ENCODE measurements around the gene LRRC34.

LRRC34 gene

DNA sequence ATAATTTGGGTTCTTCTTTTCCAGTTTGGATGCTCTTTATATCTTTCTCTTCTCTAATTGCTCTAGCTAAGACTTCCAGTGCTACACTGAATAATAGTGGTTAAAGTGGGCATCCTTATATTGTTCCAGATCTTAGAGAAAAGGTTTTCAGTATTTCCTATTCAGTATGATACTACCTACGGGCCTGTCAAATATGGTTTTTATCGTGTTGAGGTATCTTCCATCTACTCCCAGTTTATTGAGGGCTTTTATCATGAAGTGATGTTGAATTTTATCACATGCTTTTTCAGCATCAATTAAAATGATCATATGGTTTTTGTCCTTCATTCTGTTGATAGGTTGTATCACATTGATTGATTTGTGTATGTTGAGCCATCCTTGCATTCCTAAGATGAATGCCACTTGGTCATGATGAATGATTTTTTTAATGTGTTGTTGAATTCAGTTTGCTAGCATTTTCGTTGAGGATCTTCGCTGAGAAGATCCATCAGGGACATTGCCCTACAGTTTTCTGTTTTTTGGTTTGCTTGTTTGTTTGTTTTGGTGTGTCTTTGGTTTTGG, 3.0 kb upstream of the LRRC34 start:
- in situ Hi-C loops (cut with MboI; ENCODE audit: low sequenced_read_pairs) = no loop called here

- in situ Hi-C loops (cut with MboI; ENCODE audit: low sequenced_read_pairs) = no loop called here
Observed at GRCh38 chr3:169813757-169814517, 1.2 kb upstream of the LRRC34 start.

GRCh38 chr3:169813278-169813677, 574 bp upstream of the LRRC34 start:
- in situ Hi-C loops (cut with MboI; ENCODE audit: low sequenced_read_pairs) = no loop called here

- in situ Hi-C loops (cut with MboI; ENCODE audit: low sequenced_read_pairs) = no loop called here
Observed at GRCh38 chr3:169811631-169812331, 923 bp downstream of the LRRC34 start.

- in situ Hi-C loops (cut with MboI; ENCODE audit: low sequenced_read_pairs) = no loop called here
Observed at GRCh38 chr3:169809230-169809795, 3.4 kb downstream of the LRRC34 start.

- in situ Hi-C loops (cut with MboI; ENCODE audit: low sequenced_read_pairs) = no loop called here
Observed at GRCh38 chr3:169804681-169805080, 8.0 kb downstream of the LRRC34 start.

GRCh38 chr3:169792359-169792758, 20.3 kb downstream of the LRRC34 start:
- in situ Hi-C loops (cut with MboI; ENCODE audit: low sequenced_read_pairs) = no loop called here

DNA sequence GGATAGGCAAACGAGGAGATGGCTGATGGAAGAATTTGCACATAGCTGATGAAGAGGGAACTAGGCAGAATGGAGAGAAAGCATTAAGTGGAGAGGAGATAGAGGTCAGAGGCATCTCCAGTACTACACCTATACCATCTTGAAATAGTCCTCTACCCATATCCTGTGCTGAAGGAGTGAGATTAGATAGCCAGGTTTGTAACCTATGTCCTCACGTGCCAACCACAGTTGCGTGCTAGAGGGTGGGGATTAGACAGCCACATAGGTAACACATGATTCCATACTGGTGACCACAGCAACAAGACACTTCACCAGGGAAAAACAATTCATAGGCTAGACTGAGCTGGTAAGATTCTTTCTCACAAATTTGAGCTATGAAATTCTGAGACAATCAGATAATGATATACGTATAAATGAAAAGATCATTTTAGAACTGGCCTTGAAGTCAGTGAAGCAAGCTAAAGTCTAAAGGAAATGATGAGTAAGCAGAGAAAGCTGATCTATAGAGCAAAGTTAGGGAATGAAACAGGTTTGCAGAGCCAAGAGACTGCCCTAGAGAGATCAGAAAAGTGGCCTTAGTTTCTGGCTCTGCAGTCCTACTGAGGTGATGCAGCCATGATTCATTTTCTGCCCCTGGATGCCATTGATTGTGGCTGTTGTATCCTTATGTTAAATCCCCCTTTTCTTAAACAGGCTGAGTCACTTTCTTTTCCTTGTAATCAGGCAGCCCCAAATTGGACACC, 21.8 kb downstream of the LRRC34 start:
- in situ Hi-C loops (cut with MboI; ENCODE audit: low sequenced_read_pairs) = no loop called here

- in situ Hi-C loops (cut with MboI; ENCODE audit: low sequenced_read_pairs) = no loop called here
Observed at GRCh38 chr3:169790219-169790618, 22.5 kb downstream of the LRRC34 start.

DNA sequence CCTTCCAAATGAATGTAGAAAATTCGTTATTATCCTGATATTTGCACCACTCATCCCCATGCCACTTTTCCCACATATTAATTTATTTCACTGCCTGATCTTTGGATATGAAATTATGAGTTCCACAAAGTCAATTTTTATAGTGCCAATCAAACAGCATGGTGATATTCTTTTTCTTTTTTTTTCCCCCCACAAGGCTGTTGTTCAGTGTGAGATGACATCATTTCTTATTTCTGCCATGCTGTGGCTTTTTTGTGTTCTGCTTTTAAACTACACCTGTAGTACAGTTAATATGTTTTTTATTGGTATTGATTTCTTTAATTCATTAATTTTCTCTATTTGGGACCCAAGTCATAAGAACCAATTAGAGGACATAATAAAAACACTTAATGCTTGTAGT, 24.9 kb downstream of the LRRC34 start:
- in situ Hi-C loops (cut with MboI; ENCODE audit: low sequenced_read_pairs) = no loop called here

GRCh38 chr3:169787120-169787519, 25.6 kb downstream of the LRRC34 start:
- in situ Hi-C loops (cut with MboI; ENCODE audit: low sequenced_read_pairs) = no loop called here

- in situ Hi-C loops (cut with MboI; ENCODE audit: low sequenced_read_pairs) = no loop called here
Observed at GRCh38 chr3:169781209-169781855, 31.4 kb downstream of the LRRC34 start.

DNA sequence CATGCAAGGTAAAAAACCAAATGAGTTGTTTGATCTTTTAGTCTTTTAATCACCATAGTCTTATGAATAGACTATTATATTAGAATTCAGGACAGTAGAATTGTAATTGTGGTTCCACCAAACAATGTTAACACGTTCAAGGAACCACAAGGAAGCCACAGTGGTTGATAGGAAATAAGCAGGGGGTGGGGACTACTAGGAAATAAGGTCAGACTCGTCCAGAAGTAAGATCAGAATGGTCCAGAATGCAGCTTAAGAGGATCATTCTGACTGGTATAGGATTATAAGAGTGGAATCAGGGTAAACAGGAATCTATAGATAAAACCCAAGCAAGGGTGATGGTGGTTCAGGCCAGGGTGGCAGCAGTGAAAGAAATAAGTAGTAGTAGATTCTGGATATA, 32.0 kb downstream of the LRRC34 start:
- in situ Hi-C loops (cut with MboI; ENCODE audit: low sequenced_read_pairs) = no loop called here

- in situ Hi-C loops (cut with MboI; ENCODE audit: low sequenced_read_pairs) = no loop called here
Observed at GRCh38 chr3:169777822-169778221, 34.9 kb downstream of the LRRC34 start.

- in situ Hi-C loops (cut with MboI; ENCODE audit: low sequenced_read_pairs) = no loop called here
Observed at GRCh38 chr3:169774186-169774585, 38.5 kb downstream of the LRRC34 start.

GRCh38 chr3:169772897-169773816, 39.5 kb downstream of the LRRC34 start, which contains the start of gene MYNN:
MYNN (plus strand) TSS chr3:169773396; CDS start chr3:169774296, 900 bp downstream.
- in situ Hi-C loops (cut with MboI; ENCODE audit: low sequenced_read_pairs) = no loop called here

- in situ Hi-C loops (cut with MboI; ENCODE audit: low sequenced_read_pairs) = no loop called here
Observed at GRCh38 chr3:169772305-169772896, 40.3 kb downstream of the LRRC34 start.

- in situ Hi-C loops (cut with MboI; ENCODE audit: low sequenced_read_pairs) = no loop called here
Observed at GRCh38 chr3:169771497-169772304, 41.0 kb downstream of the LRRC34 start.
